GM23248 (cell line): ENCODE results near the gene TBX1. TPM values are rescaled to one million over a fixed set of nuclear protein-coding genes. Genes with fewer than 3 reads are reported as not detected.

ENCODE experiments used
- DNase-seq: peaks from one replicate; pipeline ENCODE4 v3.0.0-alpha.2; 2015
- H2AFZ ChIP-seq: fragments of 200-600 bp; sonication (generic); 2 replicates; pipeline ENCODE4 v1.6.1; 2016; ENCODE audit warnings: antibody characterized with exemption
- H3F3A ChIP-seq: fragments of 200-600 bp; sonication (generic); 2 replicates; pipeline ENCODE4 v1.6.1; 2016; ENCODE audit warnings: mild to moderate bottlenecking, antibody characterized with exemption, mixed run types; ENCODE audit not compliant: insufficient read depth
- H3K27ac ChIP-seq: fragments of 200-600 bp; sonication (generic); 2 replicates; pipeline ENCODE4 v1.5.1; 2016; ENCODE audit warnings: mild to moderate bottlenecking
- H3K27me3 ChIP-seq: fragments of 200-600 bp; sonication (generic); replicated peaks from 2 replicates; pipeline ENCODE4 v1.6.1; 2016; ENCODE audit warnings: mild to moderate bottlenecking; ENCODE audit not compliant: insufficient read depth
- H3K36me3 ChIP-seq: fragments of 200-600 bp; sonication (generic); 2 replicates; pipeline ENCODE4 v1.6.1; 2016; ENCODE audit warnings: low read depth, mild to moderate bottlenecking
- H3K4me1 ChIP-seq: fragments of 200-600 bp; sonication (generic); 2 replicates; pipeline ENCODE4 v1.6.1; 2016; ENCODE audit warnings: mild to moderate bottlenecking; ENCODE audit not compliant: insufficient read depth
- H3K4me2 ChIP-seq: fragments of 200-600 bp; sonication (generic); one replicate; pipeline ENCODE4 v1.6.1; 2016; ENCODE audit warnings: mild to moderate bottlenecking; ENCODE audit not compliant: unreplicated experiment
- H3K4me3 ChIP-seq: fragments of 200-600 bp; sonication (generic); 2 replicates; pipeline ENCODE4 v1.5.1; 2016; ENCODE audit warnings: mild to moderate bottlenecking
- H3K79me2 ChIP-seq: fragments of 200-600 bp; sonication (generic); 2 replicates; pipeline ENCODE4 v1.6.1; 2016; ENCODE audit warnings: mild to moderate bottlenecking; ENCODE audit not compliant: insufficient read depth
- H3K9ac ChIP-seq: fragments of 200-600 bp; sonication (generic); 2 replicates; pipeline ENCODE4 v1.6.1; 2016; ENCODE audit warnings: mild to moderate bottlenecking
- H3K9me2 ChIP-seq: fragments of 200-600 bp; sonication (generic); 2 replicates; pipeline ENCODE4 v1.6.1; 2016; ENCODE audit warnings: mixed run types, mild to moderate bottlenecking, moderate library complexity; ENCODE audit not compliant: insufficient read depth
- H3K9me3 ChIP-seq: fragments of 200-600 bp; sonication (generic); one replicate; pipeline ENCODE4 v1.6.1; 2017; ENCODE audit warnings: low read depth
- H4K20me1 ChIP-seq: fragments of 200-600 bp; sonication (generic); 2 replicates; pipeline ENCODE4 v1.6.0; 2016; ENCODE audit not compliant: insufficient read depth
- EZH2 ChIP-seq: fragments of 200-600 bp; sonication (generic); IDR thresholded peaks from 2 replicates; pipeline ENCODE4 v1.6.1; 2018; ENCODE audit warnings: antibody characterized with exemption, mild to moderate bottlenecking; ENCODE audit not compliant: insufficient read depth, poor library complexity, severe bottlenecking
- EZH2phosphoT487 ChIP-seq: fragments of 200-600 bp; sonication (generic); IDR thresholded peaks from 2 replicates; pipeline ENCODE4 v1.6.1; 2018; ENCODE audit warnings: antibody characterized with exemption, moderate library complexity, mild to moderate bottlenecking, low read depth; ENCODE audit not compliant: insufficient read depth
- WGBS, 2 experiments: methylation state at CpG; one replicate each; pipeline ENCODE4 v1.1.6; 2015 to 2017; ENCODE audit warnings: low lambda C conversion rate in 2 of 2, low coverage in 1 of 2; ENCODE audit errors: missing lambda C conversion rate in 2 of 2; 5-methylcytosine and 5-hydroxymethylcytosine counted together
- in situ Hi-C: fragments of 300-500 bp; cut with MboI; formaldehyde crosslinking; loops from 2 replicates; pipeline ENCODE4 v1.15.0; 2020
- polyA plus RNA-seq: library from polyadenylated mRNA; unstranded; fragments of >200 nt; fragmentation: Nextera tagmentation; extraction: Ambion mirVana; gene quantifications from 2 replicates; pipeline ENCODE4 v1.2.1, GENCODE V29; 2016
- total RNA-seq: library from RNA; depleted of rRNA; stranded (reverse); fragments of >200 nt; shearing (Covaris generic); gene quantifications from 2 replicates; pipeline ENCODE4 v1.2.3, GENCODE V29; 2014

The TBX1 gene
- total and polyA plus RNA-seq, 2 experiments from 2014 or later: 2.8 to 4.6 TPM

GRCh38 chr22:19728836-19729235 is 31.7 kb upstream of the TBX1 start:
- in situ Hi-C loops: no loop called here
- Histone ChIP-seq H3K36me3 (no peaks in the 10 kb centered on the region), H3K27me3 (no peaks in the 10 kb centered on the region), H4K20me1 (no peaks in the 10 kb centered on the region), H3K27ac (no peak overlapping the region), H2AFZ (no peak overlapping the region), H3K4me2 (no peak overlapping the region), H3F3A (no peaks in the 10 kb centered on the region), H3K9me3 (no peaks in the 10 kb centered on the region), H3K4me1 (no peaks in the 10 kb centered on the region), H3K9ac (no peak overlapping the region), H3K79me2 (no peaks in the 10 kb centered on the region), H3K4me3 (no peak overlapping the region), H3K9me2 (no peaks in the 10 kb centered on the region)
- 77 to 82% methylated on average over 10 of the region's 10 CpGs for WGBS, 2 experiments
- no peak for TF ChIP-seq EZH2phosphoT487
- TF ChIP-seq EZH2: no peak
- no peak for DNase-seq

DNA sequence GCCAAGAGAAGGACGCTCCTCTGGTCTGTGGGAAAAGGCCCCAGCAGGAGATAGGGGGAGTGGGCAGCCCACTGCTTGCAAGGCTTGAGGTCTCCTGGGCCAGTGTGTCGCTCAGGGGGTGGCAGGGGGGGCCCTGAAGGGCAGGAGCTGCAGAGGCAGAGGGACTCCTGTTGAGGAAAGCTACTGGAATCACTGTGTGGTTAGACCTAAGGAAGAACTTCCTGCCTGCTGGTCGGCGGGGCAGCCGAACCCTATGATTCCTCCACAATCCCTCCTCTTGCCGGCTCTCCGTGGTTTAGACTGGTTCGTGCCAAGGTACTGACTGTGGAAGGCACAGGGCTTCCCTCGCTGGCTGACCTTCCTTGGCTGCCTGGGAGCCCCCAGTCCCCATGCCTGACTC is 31.1 kb upstream of the TBX1 start:
- in situ Hi-C loops: no loop called here
- Histone ChIP-seq H3K4me3 (no peak overlapping the region), H3K9ac (no peak overlapping the region), H3F3A (no peaks in the 10 kb centered on the region), H3K79me2 (no peaks in the 10 kb centered on the region), H4K20me1 (no peaks in the 10 kb centered on the region), H3K9me2 (no peaks in the 10 kb centered on the region), H3K9me3 (no peaks in the 10 kb centered on the region), H3K27me3 (no peaks in the 10 kb centered on the region), H3K4me2 (no peak overlapping the region), H2AFZ (no peak overlapping the region), H3K27ac (no peak overlapping the region), H3K36me3 (no peaks in the 10 kb centered on the region), H3K4me1 (no peaks in the 10 kb centered on the region)
- 68 to 87% methylated on average over 8 to 9 of the region's 9 CpGs for WGBS, 2 experiments
- no peak for DNase-seq
- TF ChIP-seq EZH2phosphoT487 (no peak), EZH2 (no peak)

DNA sequence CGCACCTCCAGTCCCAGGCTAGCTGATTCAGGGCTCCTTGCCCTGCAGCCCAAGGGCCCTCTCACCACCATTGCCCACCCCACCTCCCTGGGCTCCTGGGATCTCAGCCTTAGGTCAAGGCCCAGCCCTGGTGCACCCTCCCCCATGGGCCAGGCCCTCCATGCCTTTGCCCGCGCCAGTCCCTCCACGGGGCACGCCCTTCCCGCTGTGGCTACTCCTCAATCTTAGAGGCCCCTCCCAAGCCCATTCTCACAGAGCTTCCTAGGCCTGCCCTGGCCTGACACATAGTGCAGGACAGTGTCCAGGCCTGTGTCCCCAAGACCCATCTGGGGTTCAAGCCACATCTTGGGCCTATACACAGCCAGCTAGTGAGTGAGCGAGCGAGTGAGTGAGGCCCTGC is 30.4 kb upstream of the TBX1 start:
- H3K27ac ChIP-seq: no peak overlapping the region
- 94 to 96% methylated on average over 8 of the region's 8 CpGs for WGBS, 2 experiments
- no peak overlapping the region for H3K4me2 ChIP-seq

GRCh38 chr22:19730655-19731360 is 29.8 kb upstream of the TBX1 start:
- Histone ChIP-seq H3K79me2 (no peaks in the 10 kb centered on the region), H3K9me2 (no peaks in the 10 kb centered on the region), H3K9me3 (no peaks in the 10 kb centered on the region), H4K20me1 (no peaks in the 10 kb centered on the region), H3K4me2 (peak overlapping the region; percentile 75), H3F3A (no peaks in the 10 kb centered on the region), H3K4me1 (no peaks in the 10 kb centered on the region), H3K27me3 (no peaks in the 10 kb centered on the region), H2AFZ (peak overlapping the region; percentile 87), H3K4me3 (peak overlapping the region; percentile 71), H3K9ac (peak overlapping the region; percentile 73), H3K27ac (no peak overlapping the region), H3K36me3 (no peaks in the 10 kb centered on the region)
- WGBS, 2 experiments: 5 to 6% methylated on average over 31 to 43 of the region's 48 CpGs
- in situ Hi-C loops: no loop called here
- DNase-seq: peak; percentile 87
- TF ChIP-seq EZH2phosphoT487 (no peak), EZH2 (no peak)

More for the DNA sequence above, 30.4 kb upstream of the TBX1 start:
- H3K36me3 ChIP-seq: no peaks in the 10 kb centered on the region
- in situ Hi-C loops: no loop called here
- no peaks in the 10 kb centered on the region for H3K79me2 ChIP-seq
- no peaks in the 10 kb centered on the region for H3K9me3 ChIP-seq
- no peaks in the 10 kb centered on the region for H3K27me3 ChIP-seq
- H3F3A ChIP-seq: no peaks in the 10 kb centered on the region
- no peak overlapping the region for H3K4me3 ChIP-seq
- no peak for TF ChIP-seq EZH2phosphoT487
- no peak for TF ChIP-seq EZH2
- H4K20me1 ChIP-seq: no peaks in the 10 kb centered on the region
- no peaks in the 10 kb centered on the region for H3K4me1 ChIP-seq
- peak overlapping the region; percentile 73 for H3K9ac ChIP-seq
- no peaks in the 10 kb centered on the region for H3K9me2 ChIP-seq
- DNase-seq: no peak
- peak overlapping the region; percentile 87 for H2AFZ ChIP-seq
